Measurements from ENCODE around the gene ALCAM.

The ALCAM gene

DNA sequence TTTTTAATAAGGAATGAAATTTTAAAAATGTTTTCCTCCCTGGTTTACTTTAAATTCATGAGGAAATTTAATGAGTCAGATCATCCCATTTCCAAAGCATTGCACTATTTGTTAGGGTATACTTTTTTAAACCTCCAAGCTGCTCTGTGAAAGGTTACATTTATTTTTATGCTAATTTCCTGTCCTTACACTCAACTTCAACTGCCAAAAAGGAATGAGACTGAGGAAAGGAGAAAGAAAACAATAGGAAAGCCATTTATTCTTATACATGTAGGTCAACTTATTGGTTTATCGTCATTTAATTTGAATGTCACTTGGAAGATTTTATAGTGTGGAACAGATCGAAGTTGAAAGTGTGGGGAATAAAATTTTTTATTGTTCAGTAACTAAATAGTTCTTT, 104.1 kb downstream of the ALCAM start:
- no peak overlapping the region for H3K27ac Mint-ChIP-seq
- H3K4me1 Mint-ChIP-seq: peaks cover 21% of the 10 kb centered on the region
- peaks cover 14% of the 10 kb centered on the region for H3K9me3 Mint-ChIP-seq

DNA sequence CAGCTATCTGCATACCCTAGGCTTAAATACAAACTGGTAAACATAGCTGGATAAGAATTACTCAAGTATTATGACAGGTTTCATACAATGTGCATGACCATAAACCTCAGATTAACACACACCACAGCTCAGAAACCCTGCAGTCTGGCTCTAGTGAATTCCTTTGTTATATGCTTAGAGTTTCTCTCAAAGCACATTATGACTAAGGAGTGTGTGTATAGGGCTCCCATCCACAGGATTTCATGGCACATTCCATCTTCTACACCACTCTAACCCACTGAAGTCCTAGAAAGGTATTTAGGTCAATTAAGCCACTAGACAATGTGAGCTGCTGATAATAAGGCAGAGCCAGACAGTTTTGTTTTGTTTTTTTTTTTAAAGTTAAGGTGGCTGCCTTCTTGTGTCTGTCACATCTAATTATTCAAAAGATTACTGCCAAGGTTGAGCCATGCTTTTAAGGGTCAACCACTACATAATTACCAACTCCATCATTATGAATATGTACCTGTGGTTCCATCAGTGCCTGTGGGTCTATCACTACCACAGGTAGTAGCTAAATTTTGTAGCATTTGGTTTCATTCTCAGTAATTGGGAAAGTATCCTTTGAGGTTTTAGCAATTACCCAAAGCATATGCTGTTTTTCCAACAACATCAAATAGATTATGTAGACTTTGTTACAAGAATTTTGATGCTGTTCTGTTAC, 107.0 kb downstream of the ALCAM start:
- H3K4me1 Mint-ChIP-seq: peaks cover 11% of the 10 kb centered on the region
- H3K27me3 Mint-ChIP-seq (ENCODE audit: low read depth, poor library complexity): no peaks in the 10 kb centered on the region
- H3K36me3 Mint-ChIP-seq (ENCODE audit: low read depth): peaks cover 39% of the 10 kb centered on the region
- no peak overlapping the region for H3K4me3 Mint-ChIP-seq
- H3K9me3 Mint-ChIP-seq: peaks cover 42% of the 10 kb centered on the region
- no peak for DNase-seq
- TF ChIP-seq CTCF (IDR thresholded peaks at IDR 0.05): no peak
- peak overlapping the region; percentile 33 for H3K27ac Mint-ChIP-seq

More for the DNA sequence above, 104.1 kb downstream of the ALCAM start:
- TF ChIP-seq CTCF (IDR thresholded peaks at IDR 0.05): no peak
- DNase-seq: no peak
- H3K27me3 Mint-ChIP-seq (ENCODE audit: low read depth, poor library complexity): no peaks in the 10 kb centered on the region
- H3K36me3 Mint-ChIP-seq (ENCODE audit: low read depth): peaks cover 11% of the 10 kb centered on the region
- H3K4me3 Mint-ChIP-seq: no peak overlapping the region

GRCh38 chr3:105480768-105481167, 114.1 kb downstream of the ALCAM start:
- peak overlapping the region; percentile 98 for H3K27ac Mint-ChIP-seq
- peaks cover 45% of the 10 kb centered on the region for H3K4me1 Mint-ChIP-seq
- peak; percentile 12 for DNase-seq
- H3K9me3 Mint-ChIP-seq: peaks cover 37% of the 10 kb centered on the region
- TF ChIP-seq CTCF (IDR thresholded peaks at IDR 0.05): no peak
- H3K4me3 Mint-ChIP-seq: peak overlapping the region; percentile 30
- H3K27me3 Mint-ChIP-seq (ENCODE audit: low read depth, poor library complexity): no peaks in the 10 kb centered on the region
- H3K36me3 Mint-ChIP-seq (ENCODE audit: low read depth): peaks cover 39% of the 10 kb centered on the region

- H3K36me3 Mint-ChIP-seq (ENCODE audit: low read depth): peaks cover 28% of the 10 kb centered on the region
- peaks cover 45% of the 10 kb centered on the region for H3K4me1 Mint-ChIP-seq
- H3K27me3 Mint-ChIP-seq (ENCODE audit: low read depth, poor library complexity): no peaks in the 10 kb centered on the region
- no peak for TF ChIP-seq CTCF (IDR thresholded peaks at IDR 0.05)
- H3K9me3 Mint-ChIP-seq: peaks cover 27% of the 10 kb centered on the region
- peak overlapping the region; percentile 50 for H3K27ac Mint-ChIP-seq
- H3K4me3 Mint-ChIP-seq: no peak overlapping the region
- no peak for DNase-seq
Observed at GRCh38 chr3:105483476-105483875, 116.8 kb downstream of the ALCAM start.

- H3K9me3 Mint-ChIP-seq: peaks cover 53% of the 10 kb centered on the region
- H3K36me3 Mint-ChIP-seq (ENCODE audit: low read depth): peaks cover 58% of the 10 kb centered on the region
- DNase-seq: no peak
- H3K4me3 Mint-ChIP-seq: no peak overlapping the region
- no peak for TF ChIP-seq CTCF (IDR thresholded peaks at IDR 0.05)
- peaks cover 7% of the 10 kb centered on the region for H3K4me1 Mint-ChIP-seq
- no peak overlapping the region for H3K27ac Mint-ChIP-seq
- H3K27me3 Mint-ChIP-seq (ENCODE audit: low read depth, poor library complexity): no peaks in the 10 kb centered on the region
Observed at GRCh38 chr3:105490045-105490444, 123.3 kb downstream of the ALCAM start.

DNA sequence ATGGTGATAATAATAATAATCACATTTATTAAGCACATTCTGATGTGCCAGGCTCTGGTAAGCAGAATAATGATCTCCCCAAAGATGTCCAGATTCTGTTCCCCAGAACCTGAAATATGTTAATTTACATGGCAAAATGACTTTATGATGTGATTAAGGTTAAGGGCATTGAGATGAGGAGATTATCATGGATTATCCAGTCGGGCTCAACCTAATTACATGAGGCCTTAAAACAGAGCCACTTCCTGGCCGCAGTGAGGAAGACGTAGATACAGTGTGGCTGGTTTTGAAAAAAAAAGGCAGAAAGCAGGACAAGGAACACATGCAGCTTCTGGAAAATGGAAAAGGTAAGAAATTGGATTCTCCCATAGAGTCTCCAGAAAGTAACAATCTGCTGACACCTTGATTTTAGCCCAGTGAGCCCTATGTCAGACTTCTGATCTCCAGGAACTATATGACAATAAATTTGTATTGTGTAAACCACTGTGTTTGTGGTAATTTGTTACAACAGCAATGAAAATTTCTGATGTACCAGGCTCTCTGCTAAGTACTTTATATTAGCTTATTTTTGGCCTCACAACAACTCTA, 126.7 kb downstream of the ALCAM start:
- no peak for TF ChIP-seq CTCF (IDR thresholded peaks at IDR 0.05)
- no peak overlapping the region for H3K4me3 Mint-ChIP-seq
- no peaks in the 10 kb centered on the region for H3K27me3 Mint-ChIP-seq (ENCODE audit: low read depth, poor library complexity)
- peaks cover 52% of the 10 kb centered on the region for H3K36me3 Mint-ChIP-seq (ENCODE audit: low read depth)
- peaks cover 14% of the 10 kb centered on the region for H3K4me1 Mint-ChIP-seq
- H3K9me3 Mint-ChIP-seq: peaks cover 37% of the 10 kb centered on the region
- H3K27ac Mint-ChIP-seq: no peak overlapping the region
- DNase-seq: no peak
